TTC549 (cell line): ENCODE data around the gene LRPAP1.

ENCODE experiments used
- FAIRE-seq: peaks from 2 replicates; lab custom pipeline; 2012; peaks lifted over from hg19 to GRCh38; lab: Jason Lieb, UNC

LRPAP1 gene

GRCh38 chr4:3499710-3500109 lies 32.5 kb downstream of the LRPAP1 start:
- FAIRE-seq: no peak

GRCh38 chr4:3498901-3499510 lies 33.2 kb downstream of the LRPAP1 start:
- FAIRE-seq: no peak

GRCh38 chr4:3498407-3498806 lies 33.8 kb downstream of the LRPAP1 start:
- no peak for FAIRE-seq

GRCh38 chr4:3497523-3498389 lies 34.5 kb downstream of the LRPAP1 start:
- FAIRE-seq: no peak

GRCh38 chr4:3497095-3497494 lies 35.1 kb downstream of the LRPAP1 start:
- FAIRE-seq: no peak

DNA sequence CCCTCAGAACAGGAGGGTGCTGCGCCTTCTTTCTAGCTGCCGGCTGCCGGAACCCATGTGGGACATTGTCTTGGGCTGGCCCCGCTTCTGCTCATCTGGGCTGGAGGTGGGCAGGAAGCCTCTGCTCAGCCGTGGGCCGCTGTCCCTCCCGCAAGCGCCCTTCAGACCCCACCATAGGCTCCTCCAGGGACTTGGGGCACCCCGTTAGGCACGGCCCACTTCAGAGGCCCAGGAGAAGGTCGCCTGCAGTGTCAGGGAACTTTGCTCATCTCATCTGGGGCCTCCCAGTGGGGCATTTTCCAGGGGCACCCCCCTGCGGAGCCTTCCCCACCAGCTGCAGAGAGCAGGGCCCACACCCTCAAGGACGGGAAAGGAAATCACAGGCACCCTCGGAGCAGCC lies 36.2 kb downstream of the LRPAP1 start:
- no peak for FAIRE-seq

- no peak for FAIRE-seq
These were observed 36.8 kb downstream of the LRPAP1 start for GRCh38 chr4:3495204-3495975.

GRCh38 chr4:3494462-3494871 lies 37.8 kb downstream of the LRPAP1 start:
- no peak for FAIRE-seq

DNA sequence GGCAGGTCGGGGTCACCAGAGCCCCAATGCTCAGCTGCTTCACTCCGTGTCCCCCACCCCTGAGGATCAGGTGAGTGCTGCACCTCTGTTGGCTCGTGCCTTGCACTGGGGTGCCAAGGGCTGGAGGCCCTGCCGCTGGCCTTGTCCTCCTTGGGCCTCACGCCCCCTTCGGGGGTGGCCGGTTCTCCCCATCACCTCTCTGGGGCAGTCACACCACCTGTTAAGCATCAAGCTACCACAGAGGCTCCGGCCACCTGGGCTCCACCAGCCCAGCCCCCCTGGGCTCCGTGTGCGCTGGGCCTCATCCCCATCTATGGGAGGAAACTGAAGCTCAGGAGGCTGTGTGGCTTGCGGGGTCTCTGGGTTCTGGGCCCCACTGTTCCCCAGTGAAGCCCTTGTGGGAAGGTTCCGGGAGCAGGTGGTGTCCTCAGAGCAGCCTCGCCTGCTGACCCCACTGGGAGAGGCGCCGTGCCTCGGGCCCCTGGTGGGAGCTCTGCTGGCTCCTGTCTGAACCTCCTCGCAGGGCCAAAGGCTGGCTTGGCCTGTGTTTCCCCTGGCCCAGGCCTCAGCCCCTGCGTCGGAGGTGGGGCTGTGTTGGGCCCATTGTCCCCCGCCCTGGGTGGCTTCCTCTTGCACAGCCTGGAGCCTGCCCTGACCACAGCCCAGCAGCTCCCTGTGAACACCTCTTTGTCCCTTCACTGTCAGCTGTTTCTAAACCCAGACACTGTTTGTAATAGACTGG lies 38.3 kb downstream of the LRPAP1 start:
- FAIRE-seq: no peak

- FAIRE-seq: no peak
These were observed 39.2 kb downstream of the LRPAP1 start for GRCh38 chr4:3492741-3493719.

DNA sequence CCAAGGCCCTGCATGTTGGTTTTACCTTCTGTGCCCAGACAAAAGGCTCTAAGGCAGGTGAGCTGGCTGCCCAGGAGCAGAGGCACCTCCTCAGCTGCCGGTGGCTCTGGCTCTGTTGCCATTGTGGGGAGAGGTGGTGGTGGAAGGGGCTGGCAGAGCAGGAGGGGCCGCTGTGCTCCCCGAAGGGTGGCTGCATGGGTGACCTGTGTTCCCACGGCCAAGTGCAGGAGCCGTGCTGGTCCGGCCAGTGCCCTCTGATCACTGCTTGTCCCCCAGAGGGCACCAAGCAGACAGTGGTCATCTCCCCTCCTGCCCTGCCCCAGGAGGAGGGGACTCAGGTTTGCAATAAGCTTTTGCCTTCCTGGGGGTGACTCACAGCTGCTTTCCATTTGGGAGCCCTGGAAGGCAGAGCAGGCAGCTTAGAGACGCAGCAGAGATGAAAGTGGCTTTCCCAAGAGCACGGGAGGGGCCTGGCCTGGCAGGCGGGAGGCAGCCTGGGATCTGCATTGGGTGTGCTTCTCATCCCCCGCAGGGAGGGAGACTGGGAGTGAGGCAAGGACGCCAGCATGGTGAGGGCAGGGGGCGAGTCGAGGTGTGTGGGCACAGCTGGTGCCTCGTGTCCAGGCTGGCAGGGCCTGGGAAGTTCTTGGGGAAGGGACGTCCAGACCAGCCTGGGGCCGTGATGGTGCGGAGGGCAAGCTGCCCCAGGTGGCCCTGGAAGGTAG lies 40.4 kb downstream of the LRPAP1 start:
- FAIRE-seq: no peak

GRCh38 chr4:3489451-3489962 lies 42.7 kb downstream of the LRPAP1 start:
- FAIRE-seq: no peak

DNA sequence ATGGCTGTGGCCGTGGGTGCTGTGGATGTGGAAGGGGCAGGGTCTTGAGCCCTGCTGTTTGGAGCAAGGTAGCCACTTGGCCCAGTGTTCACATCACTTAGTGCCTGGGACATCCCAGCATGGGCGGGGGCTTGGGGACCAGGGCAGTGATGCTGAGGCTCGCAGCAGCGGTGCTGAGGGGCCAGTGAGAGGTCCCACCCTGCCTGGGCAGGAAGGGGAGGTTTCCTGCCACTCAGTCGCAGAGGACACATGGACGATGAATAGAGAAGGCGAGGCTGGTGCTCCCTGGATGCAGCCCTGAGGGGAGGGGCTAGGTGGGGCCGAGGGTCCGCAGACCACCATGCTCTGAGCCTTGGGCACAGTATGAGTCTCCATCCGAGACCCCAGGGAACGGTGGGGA lies 43.4 kb downstream of the LRPAP1 start:
- FAIRE-seq: no peak

GRCh38 chr4:3487861-3488260 lies 44.4 kb downstream of the LRPAP1 start:
- FAIRE-seq: no peak

- FAIRE-seq: no peak
These were observed 45.4 kb downstream of the LRPAP1 start for GRCh38 chr4:3486541-3487540.

GRCh38 chr4:3485886-3486540 lies 46.2 kb downstream of the LRPAP1 start:
- FAIRE-seq: no peak

DNA sequence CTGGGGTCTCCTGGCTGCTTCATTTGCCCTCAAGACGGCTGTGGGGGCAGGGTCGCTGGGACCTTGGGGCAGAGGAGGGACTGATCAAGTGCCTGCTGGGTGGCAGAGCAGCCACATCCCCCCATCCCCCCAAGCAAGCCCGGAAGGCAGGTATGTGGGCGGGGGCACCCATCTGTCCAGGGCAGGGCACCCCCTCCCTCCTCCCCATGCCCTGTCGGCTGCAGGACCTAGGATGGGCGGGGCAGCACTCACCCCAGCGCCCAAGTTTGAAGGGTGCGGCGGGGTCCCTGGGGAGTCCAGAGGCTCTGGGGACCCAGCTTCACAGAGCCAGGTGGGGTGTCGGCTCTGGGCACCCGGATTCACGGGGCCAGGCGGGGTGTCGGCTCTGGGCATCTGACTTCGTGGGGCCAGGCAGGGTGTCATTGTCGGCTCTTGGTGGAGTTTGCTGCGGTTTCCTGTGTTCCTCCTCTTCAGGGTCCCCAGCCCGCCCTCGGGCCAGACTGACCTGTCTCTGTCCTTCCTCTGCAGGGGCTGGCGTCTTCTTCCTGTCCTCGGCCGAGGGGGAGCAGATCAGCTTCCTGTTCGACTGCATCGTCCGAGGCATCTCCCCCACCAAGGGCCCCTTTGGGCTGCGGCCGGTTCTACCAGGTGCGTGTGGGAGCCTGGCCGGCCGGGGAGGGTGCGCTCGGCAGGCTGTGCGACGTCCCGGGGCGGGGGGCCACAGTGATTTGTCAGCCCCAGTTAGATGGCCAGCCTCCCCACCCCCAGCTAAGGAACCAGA lies 47.0 kb downstream of the LRPAP1 start:
- no peak for FAIRE-seq
